Loucy (cell line): ENCODE measurements around the gene NOD2.
A peak's percentile ranks its signal among the peaks of the same experiment; 100 is the strongest.

Source experiments
- H2AFZ ChIP-seq: fragments of 200-600 bp; sonication (generic); 2 replicates; pipeline ENCODE4 v1.6.0; 2016; ENCODE audit warnings: antibody characterized with exemption, mild to moderate bottlenecking, low read length, moderate library complexity
- H3F3A ChIP-seq: fragments of 200-600 bp; 2 replicates; pipeline ENCODE4 v1.6.0; 2016; ENCODE audit warnings: antibody characterized with exemption, low read depth, mild to moderate bottlenecking
- H3K27me3 ChIP-seq: fragments of 200-600 bp; sonication (generic); 2 replicates; pipeline ENCODE4 v1.6.1; 2014; ENCODE audit warnings: low read length, mild to moderate bottlenecking; ENCODE audit not compliant: insufficient read depth, poor library complexity, severe bottlenecking
- H3K36me3 ChIP-seq: fragments of 200-600 bp; sonication (generic); 2 replicates; pipeline ENCODE4 v1.6.1; 2016; ENCODE audit warnings: low read length; ENCODE audit not compliant: insufficient read depth
- H3K4me1 ChIP-seq: fragments of 200-600 bp; sonication (generic); 2 replicates; pipeline ENCODE4 v1.5.1; 2014; ENCODE audit warnings: low read length, mild to moderate bottlenecking; ENCODE audit not compliant: insufficient read depth, poor library complexity, severe bottlenecking
- H3K4me2 ChIP-seq: fragments of 200-600 bp; sonication (generic); 2 replicates; pipeline ENCODE4 v1.6.0; 2014; ENCODE audit warnings: antibody characterized with exemption, low read length, low read depth, mild to moderate bottlenecking; ENCODE audit not compliant: poor library complexity, severe bottlenecking
- H3K4me3 ChIP-seq: fragments of 200-600 bp; sonication (generic); 2 replicates; pipeline ENCODE4 v1.5.1; 2014; ENCODE audit warnings: low read length, mild to moderate bottlenecking, mixed read lengths; ENCODE audit not compliant: poor library complexity, severe bottlenecking
- H3K79me2 ChIP-seq: fragments of 200-600 bp; sonication (generic); 2 replicates; pipeline ENCODE4 v1.6.1; 2014; ENCODE audit warnings: low read length; ENCODE audit not compliant: insufficient read depth
- H3K9ac ChIP-seq: fragments of 200-600 bp; sonication (generic); 2 replicates; pipeline ENCODE4 v1.6.0; 2014; ENCODE audit warnings: mild to moderate bottlenecking, low read depth, low read length, moderate library complexity; ENCODE audit not compliant: poor library complexity, severe bottlenecking
- H3K9me2 ChIP-seq: fragments of 200-600 bp; sonication (generic); replicated peaks from 2 replicates; pipeline ENCODE4 v1.6.1; 2016; ENCODE audit warnings: low read depth, low read length, mixed read lengths
- H3K9me3 ChIP-seq: fragments of 200-600 bp; sonication (generic); 2 replicates; pipeline ENCODE4 v1.6.1; 2014; ENCODE audit warnings: mild to moderate bottlenecking, antibody characterized with exemption, low read length, low read depth; ENCODE audit not compliant: insufficient read depth
- H4K20me1 ChIP-seq: fragments of 200-600 bp; sonication (generic); 2 replicates; pipeline ENCODE4 v1.6.0; 2014; ENCODE audit warnings: antibody characterized with exemption, low read length, mild to moderate bottlenecking; ENCODE audit not compliant: insufficient read depth, poor library complexity, severe bottlenecking
- CTCF ChIP-seq: fragments of 200-600 bp; sonication (generic); conservative IDR thresholded peaks from 2 replicates; pipeline ENCODE4 v1.5.1; 2014; ENCODE audit warnings: mild to moderate bottlenecking, antibody characterized with exemption, low read length
- EZH2phosphoT487 ChIP-seq: fragments of 200-600 bp; IDR thresholded peaks from 2 replicates; pipeline ENCODE4 v1.6.1; 2018; ENCODE audit warnings: antibody characterized with exemption, mild to moderate bottlenecking, moderate library complexity, borderline replicate concordance

Gene NOD2

DNA sequence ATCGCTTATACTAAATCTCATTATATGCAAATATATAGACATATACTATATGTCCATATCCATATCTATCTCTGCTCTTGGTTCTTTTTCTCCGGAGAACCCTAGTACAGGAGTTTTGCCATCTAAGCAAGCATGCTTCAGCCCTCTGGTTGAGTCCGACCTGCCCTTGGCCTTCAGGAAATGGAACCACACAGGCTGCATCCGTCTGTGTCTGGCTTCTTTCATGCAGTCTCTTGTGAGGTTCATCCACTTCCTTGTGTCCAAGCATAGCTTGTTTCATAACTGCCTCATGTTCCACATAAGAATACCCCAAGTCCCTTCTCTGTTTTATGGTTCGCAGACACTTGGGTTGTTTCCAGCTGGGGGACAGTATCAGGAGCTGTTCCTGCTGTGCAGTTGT lies 29.1 kb upstream of the NOD2 start:
- Histone ChIP-seq H3K9me2 (no peaks in the 10 kb centered on the region), H3K36me3 (no peaks in the 10 kb centered on the region), H3K79me2 (no peaks in the 10 kb centered on the region), H3K4me3 (no peak overlapping the region), H3K9me3 (no peaks in the 10 kb centered on the region), H3K4me1 (peaks cover 17% of the 10 kb centered on the region), H3F3A (0 out of 2 replicates have a peak, but pooled peaks cover 5% of the 10 kb centered on the region), H2AFZ (no peak overlapping the region), H3K9ac (no peak overlapping the region), H3K4me2 (no peak overlapping the region), H3K27me3 (no peaks in the 10 kb centered on the region), H4K20me1 (no peaks in the 10 kb centered on the region)
- TF ChIP-seq CTCF = no peak
- no peak for TF ChIP-seq EZH2phosphoT487

DNA sequence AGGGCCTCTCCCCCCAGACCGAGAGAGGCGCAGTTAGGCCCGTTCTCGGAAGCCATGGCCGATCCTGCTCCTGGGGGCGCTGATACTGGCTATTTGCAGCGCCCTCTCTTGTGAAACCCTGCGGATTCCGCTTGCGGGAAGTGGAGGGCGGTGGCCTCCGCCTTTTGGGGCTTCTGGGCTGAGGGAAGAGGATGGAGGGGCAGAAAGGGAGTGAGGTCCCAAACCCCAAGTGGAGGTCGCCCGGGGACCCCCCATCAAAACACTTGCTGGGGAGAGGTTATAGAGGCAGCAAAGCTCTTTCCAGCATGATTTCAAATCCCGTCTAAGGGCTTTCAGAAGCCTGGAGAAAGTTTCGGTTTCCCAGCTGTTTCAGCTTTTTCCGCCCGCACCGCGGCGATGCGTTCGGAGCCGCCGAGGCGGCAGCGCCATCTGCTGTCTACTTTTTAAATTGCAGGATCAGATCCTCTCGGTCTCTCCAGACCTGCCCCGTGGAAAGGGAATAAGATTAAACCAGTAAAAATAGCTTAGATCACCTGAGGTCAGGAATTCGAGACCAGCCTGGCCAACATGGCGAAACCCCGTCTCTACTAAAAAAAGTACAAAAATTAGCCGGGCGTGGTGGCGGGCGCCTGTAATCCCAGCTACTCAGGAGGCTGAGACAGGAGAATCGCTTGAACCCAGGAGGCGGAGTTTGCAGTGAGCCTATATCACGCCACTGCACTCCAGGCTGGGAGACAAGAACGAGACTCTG lies 28.1 kb upstream of the NOD2 start:
- Histone ChIP-seq H3K9me2 (no peaks in the 10 kb centered on the region), H3K27me3 (no peaks in the 10 kb centered on the region), H3K4me3 (peak overlapping the region; percentile 70), H3K4me2 (peak overlapping the region; percentile 77), H3K4me1 (peaks cover 17% of the 10 kb centered on the region), H3K36me3 (no peaks in the 10 kb centered on the region), H2AFZ (peak overlapping the region; percentile 82), H3K9me3 (no peaks in the 10 kb centered on the region), H3K79me2 (no peaks in the 10 kb centered on the region), H3F3A (0 out of 2 replicates have a peak, but pooled peaks cover 5% of the 10 kb centered on the region), H4K20me1 (no peaks in the 10 kb centered on the region), H3K9ac (peak overlapping the region; percentile 52)
- no peak for TF ChIP-seq EZH2phosphoT487
- TF ChIP-seq CTCF = peak; percentile 84

DNA sequence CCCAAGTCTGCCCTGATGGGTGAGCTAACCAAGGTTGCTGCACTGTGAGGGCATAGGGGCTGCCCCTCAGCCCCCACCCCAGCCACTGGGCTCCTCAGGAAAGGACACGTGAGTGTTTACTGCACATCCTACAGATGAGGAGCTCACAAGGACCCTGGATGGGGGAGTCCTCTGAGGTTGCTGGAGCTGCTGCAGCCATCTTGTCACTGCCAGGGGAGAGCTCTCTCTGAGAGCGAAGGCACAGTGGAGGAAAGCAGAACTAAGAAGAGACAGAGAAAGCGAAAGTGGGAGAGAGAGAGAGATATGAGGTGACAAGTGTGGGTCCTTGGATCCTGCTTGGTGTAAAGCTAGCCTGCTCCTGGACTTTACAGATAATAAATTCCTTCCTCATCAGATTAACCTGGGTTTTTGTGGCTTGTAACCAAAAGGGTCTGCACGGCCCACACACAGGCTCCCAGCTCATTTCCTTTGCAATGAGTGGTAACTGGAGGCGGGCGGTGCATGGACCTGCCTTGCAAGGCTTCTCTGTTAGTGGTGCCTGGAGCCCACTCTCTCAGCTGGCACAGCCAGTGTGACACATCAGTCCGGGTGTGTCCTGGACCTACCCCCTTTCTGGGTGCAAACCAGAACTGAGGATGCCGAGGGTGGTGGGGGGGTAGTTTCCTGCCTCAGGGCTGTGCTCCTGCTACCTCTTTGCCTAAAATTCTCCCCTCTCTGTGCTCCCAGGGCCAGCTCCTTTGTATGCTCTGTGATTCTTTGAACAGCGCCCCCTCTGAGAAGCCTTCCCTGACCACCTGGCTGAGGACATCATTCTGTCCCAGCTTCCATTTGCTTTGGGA lies 26.5 kb upstream of the NOD2 start:
- Histone ChIP-seq H3K4me3 (peak overlapping the region; percentile 59), H3K36me3 (peaks cover 1% of the 10 kb centered on the region; the same call in 1 of the 2 replicates), H3K79me2 (no peaks in the 10 kb centered on the region), H3K4me1 (peaks cover 17% of the 10 kb centered on the region), H3K9ac (peak overlapping the region; percentile 47), H3K9me2 (no peaks in the 10 kb centered on the region), H3K27me3 (no peaks in the 10 kb centered on the region), H3F3A (0 out of 2 replicates have a peak, but pooled peaks cover 5% of the 10 kb centered on the region), H3K9me3 (peaks cover 2% of the 10 kb centered on the region; the same call in 1 of the 2 replicates), H2AFZ (peak overlapping the region; percentile 8; the same call in 1 of the 2 replicates), H4K20me1 (no peaks in the 10 kb centered on the region), H3K4me2 (peak overlapping the region; percentile 67)
- TF ChIP-seq CTCF = no peak; the same call in 1 of the 2 replicates
- no peak for TF ChIP-seq EZH2phosphoT487
